Ovary (tissue), 3 donors: ENCODE measurements around the gene MBNL2.

Experiments used
- EP300 ChIP-seq: sonication (generic); formaldehyde crosslinking; IDR thresholded peaks from one replicate; pipeline ENCODE4 v1.6.1; 2017; ENCODE audit warnings: antibody characterized with exemption
- POLR2A ChIP-seq: fragments of 450-650 bp; IDR thresholded peaks from one replicate; pipeline ENCODE4 v1.6.1; 2017; ENCODE audit warnings: antibody characterized with exemption, mild to moderate bottlenecking, moderate library complexity
- TF ChIP-seq, protein P1 (sequence below), 3 donors: fragments of 450-650 bp in 2 of 3; fragments of 200-600 bp in 1 of 3; IDR thresholded peaks; one replicate each; pipeline versions ENCODE4 v1.5.1 to v1.8.0; 2016 to 2022; ENCODE audit warnings: antibody characterized with exemption in 3 of 3, mild to moderate bottlenecking in 1 of 3
- donor health status: DM: no; HTN: no; CAD: no.

DNA sequence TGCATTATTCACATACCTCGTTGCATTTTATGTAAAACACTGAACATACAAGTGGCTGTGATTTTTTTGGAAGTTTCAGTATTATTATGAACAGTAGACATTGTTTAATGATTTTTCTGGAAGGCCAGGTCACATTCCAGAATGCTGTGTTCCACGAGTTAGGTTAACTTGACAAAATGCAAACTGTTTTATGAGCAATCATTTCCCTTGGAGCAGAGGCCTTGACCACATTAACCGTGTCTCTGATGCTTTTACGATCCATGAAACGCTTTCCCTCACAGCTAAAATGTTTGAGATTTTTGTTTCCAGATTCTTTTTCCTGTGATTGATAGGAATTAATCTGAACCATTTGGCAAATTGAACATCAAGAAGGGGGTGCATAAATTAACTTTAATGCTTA lies 57.8 kb downstream of the MBNL2 start:
- TF ChIP-seq, protein P1, sequence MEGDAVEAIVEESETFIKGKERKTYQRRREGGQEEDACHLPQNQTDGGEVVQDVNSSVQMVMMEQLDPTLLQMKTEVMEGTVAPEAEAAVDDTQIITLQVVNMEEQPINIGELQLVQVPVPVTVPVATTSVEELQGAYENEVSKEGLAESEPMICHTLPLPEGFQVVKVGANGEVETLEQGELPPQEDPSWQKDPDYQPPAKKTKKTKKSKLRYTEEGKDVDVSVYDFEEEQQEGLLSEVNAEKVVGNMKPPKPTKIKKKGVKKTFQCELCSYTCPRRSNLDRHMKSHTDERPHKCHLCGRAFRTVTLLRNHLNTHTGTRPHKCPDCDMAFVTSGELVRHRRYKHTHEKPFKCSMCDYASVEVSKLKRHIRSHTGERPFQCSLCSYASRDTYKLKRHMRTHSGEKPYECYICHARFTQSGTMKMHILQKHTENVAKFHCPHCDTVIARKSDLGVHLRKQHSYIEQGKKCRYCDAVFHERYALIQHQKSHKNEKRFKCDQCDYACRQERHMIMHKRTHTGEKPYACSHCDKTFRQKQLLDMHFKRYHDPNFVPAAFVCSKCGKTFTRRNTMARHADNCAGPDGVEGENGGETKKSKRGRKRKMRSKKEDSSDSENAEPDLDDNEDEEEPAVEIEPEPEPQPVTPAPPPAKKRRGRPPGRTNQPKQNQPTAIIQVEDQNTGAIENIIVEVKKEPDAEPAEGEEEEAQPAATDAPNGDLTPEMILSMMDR (IDR thresholded peaks at IDR 0.05), result no peak
- TF ChIP-seq EP300, result no peak
- no peak for TF ChIP-seq POLR2A
